ENCODE results near the gene CEP95. TPM values are rescaled to one million over a fixed set of nuclear protein-coding genes. Genes with fewer than 3 reads are reported as not detected.
"Not testable (repeated sequence)": the region's sequence is repeated elsewhere in the genome, so short reads cannot be mapped to it uniquely, and the experiment has no call there.

Gene CEP95
- total RNA-seq, 2 donors from 2014 or later = 45.3 to 63.4 TPM

DNA sequence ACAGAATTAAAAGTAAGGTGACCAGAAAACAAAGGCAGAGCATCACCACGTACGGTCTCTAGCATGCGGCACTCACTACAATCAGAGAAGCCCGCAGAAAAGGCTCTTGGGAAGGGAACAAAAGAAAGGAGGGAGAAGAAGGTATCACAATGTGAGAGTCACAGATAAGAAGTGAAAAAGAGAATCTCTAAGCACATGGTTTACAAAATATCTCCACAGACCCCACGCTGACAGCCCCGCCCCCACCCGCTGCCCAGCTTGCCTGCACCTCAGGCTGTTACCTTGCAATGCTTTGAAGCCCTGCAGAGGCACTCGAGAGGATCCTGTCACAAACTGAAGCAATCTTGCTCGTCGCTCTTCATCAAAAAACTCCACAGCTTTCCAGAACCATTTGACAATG is 40.5 kb downstream of the CEP95 start:
- no peak overlapping the region for H3K27ac Mint-ChIP-seq
- no peak for ATAC-seq (replicated peaks)
- H3K9me3 Mint-ChIP-seq = no peaks in the 10 kb centered on the region
- no peak overlapping the region for H3K4me3 Mint-ChIP-seq
- peaks cover 80% of the 10 kb centered on the region for H3K36me3 Mint-ChIP-seq (ENCODE audit: low read depth)
- H3K27me3 Mint-ChIP-seq = no peaks in the 10 kb centered on the region
- H3K4me1 Mint-ChIP-seq = no peaks in the 10 kb centered on the region

DNA sequence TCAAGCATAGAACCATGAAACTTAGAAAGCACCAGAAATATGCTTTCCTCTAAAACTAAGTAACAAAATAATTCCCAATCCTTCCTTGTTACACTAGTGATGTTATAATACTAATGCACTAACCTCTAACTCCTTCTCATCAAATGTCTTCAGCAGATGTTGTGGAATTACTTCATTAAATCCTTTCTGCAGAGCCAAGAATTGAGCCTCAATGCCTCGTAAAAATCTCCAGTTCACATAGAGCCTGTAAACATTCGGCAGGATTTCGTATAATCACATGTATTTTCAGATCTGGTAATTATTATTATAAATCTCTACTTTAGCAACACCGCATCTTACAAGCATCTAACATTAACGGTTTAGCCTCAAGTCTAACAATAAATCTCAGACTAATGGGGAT is 44.7 kb downstream of the CEP95 start:
- Mint-ChIP-seq H3K4me1 (no peaks in the 10 kb centered on the region), H3K36me3 (ENCODE audit: low read depth) (peaks cover 78% of the 10 kb centered on the region), H3K27ac (no peak overlapping the region), H3K4me3 (no peak overlapping the region), H3K27me3 (no peaks in the 10 kb centered on the region), H3K9me3 (no peaks in the 10 kb centered on the region)
- no peak for ATAC-seq (replicated peaks)

DNA sequence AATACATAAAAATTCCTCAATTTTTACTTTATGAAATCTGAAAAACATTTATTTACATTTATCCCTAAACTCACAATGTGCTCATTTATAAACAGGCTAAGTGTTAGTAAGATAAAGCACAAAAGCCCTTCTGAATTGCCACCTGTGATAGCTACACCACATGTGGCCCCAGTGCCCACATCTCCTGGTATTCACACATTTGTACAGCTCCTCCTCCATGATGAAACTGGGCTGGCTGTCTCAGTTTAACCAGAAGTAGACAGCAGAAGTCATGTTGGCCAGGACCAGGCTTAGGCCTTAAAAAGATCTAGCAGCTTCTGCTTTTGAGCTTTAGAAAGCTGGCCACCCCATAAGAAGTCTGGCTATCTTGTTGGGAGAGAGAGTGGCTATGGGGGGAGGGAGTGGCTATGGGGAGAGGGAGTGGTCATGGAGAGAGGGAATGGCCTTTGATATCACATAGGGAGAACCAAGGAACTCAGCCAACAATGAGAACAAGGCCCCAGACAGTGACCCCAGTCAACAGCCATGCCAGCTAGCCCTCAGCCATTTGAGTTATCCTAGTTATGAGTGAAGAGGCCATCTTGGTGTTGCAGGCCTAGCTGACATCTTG is 47.4 kb downstream of the CEP95 start:
- H3K36me3 Mint-ChIP-seq (ENCODE audit: low read depth) = peaks cover 84% of the 10 kb centered on the region
- no peaks in the 10 kb centered on the region for H3K9me3 Mint-ChIP-seq
- no peak overlapping the region for H3K4me3 Mint-ChIP-seq
- ATAC-seq (replicated peaks) = no peak
- no peaks in the 10 kb centered on the region for H3K27me3 Mint-ChIP-seq
- no peak overlapping the region for H3K27ac Mint-ChIP-seq
- H3K4me1 Mint-ChIP-seq = no peaks in the 10 kb centered on the region

DNA sequence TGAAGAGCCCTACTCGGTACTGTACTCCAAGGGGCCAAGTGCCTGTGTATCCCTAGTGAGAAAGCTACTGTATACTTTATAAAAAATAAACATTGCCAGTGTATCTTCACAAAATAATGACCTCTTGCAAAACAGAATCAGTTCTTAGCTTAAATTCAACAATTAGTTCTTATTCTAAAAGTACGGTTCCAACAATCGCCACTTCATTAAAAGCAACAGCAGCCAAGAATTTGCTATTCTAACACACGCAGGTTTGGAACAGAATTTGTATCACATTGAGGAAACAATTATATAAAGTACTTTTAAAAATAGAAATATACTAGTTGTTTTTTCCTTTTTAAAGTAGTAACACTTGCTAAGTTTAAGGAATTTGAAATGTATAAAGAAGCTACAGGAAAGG is 48.5 kb downstream of the CEP95 start:
- ATAC-seq (replicated peaks) = no peak
- Mint-ChIP-seq H3K4me1 (no peaks in the 10 kb centered on the region), H3K4me3 (no peak overlapping the region), H3K27me3 (no peaks in the 10 kb centered on the region), H3K36me3 (ENCODE audit: low read depth) (peaks cover 77% of the 10 kb centered on the region), H3K9me3 (no peaks in the 10 kb centered on the region), H3K27ac (peak overlapping the region; percentile 50)

DNA sequence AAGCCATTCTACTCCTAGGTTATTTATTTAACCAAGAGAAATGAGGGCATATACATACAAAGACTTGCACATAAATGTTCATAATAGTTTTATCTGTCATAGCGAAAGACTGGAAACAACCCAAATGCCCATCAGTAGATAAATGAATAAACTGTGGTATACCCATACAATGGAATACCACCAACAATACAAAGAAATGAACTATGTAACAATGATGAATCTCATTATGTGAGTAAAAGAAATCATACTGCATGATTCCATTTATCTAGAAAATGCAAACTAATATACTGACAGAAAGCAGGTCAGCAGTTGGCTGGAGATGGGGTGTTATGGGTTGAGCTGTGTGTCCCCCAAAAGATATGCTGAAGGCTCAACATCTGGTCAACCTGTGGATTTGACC is 57.3 kb downstream of the CEP95 start:
- H3K4me1 Mint-ChIP-seq = peaks cover 7% of the 10 kb centered on the region
- no peaks in the 10 kb centered on the region for H3K27me3 Mint-ChIP-seq
- peak overlapping the region; percentile 4 for H3K4me3 Mint-ChIP-seq
- no peaks in the 10 kb centered on the region for H3K9me3 Mint-ChIP-seq
- peak; percentile 73 for ATAC-seq (replicated peaks)
- peaks cover 55% of the 10 kb centered on the region for H3K36me3 Mint-ChIP-seq (ENCODE audit: low read depth)
- H3K27ac Mint-ChIP-seq = peak overlapping the region; percentile 76

DNA sequence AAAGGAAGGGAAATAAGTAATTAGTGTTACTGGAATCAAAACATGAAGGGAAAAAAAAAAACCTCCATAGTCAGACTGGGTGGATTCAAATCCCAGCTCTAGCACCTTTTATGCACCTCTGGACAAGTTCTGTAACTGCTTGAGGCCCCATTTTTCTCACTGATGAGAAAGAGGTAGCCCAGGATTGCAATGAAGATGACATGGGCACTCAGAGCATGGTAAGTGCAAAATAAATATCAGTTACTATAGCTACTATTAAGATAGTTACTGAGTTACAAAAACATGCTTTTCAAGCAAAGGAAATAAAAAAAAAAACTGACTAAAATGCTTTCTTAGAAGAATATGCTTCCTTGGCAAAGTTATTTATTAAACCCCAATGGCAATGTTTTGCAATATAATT is 58.8 kb downstream of the CEP95 start:
- H3K4me3 Mint-ChIP-seq = no peak overlapping the region
- H3K27me3 Mint-ChIP-seq = no peaks in the 10 kb centered on the region
- no peaks in the 10 kb centered on the region for H3K9me3 Mint-ChIP-seq
- no peak overlapping the region for H3K27ac Mint-ChIP-seq
- peaks cover 54% of the 10 kb centered on the region for H3K36me3 Mint-ChIP-seq (ENCODE audit: low read depth)
- ATAC-seq (replicated peaks) = no peak
- H3K4me1 Mint-ChIP-seq = peaks cover 7% of the 10 kb centered on the region

DNA sequence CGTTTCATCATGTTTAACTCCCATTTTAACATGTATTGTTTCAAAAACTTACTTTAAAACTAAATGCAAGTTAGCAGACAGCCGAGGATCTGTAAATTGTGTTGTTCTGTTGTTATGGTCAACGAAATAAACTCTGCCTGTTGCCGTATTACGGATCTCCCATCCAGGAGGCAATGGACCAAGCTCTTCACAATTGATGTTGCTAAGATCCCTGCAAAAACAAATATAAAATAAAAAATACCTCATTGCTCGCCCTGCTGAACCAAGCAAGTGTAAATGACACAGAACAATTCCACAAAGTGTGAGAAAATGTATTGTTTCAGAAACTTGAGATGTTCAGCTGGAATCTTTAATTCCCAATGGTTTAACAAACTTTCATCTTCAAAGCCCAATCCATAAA is 65.0 kb downstream of the CEP95 start:
- Mint-ChIP-seq H3K27me3 (no peaks in the 10 kb centered on the region), H3K9me3 (no peaks in the 10 kb centered on the region), H3K4me1 (peaks cover 13% of the 10 kb centered on the region), H3K27ac (no peak overlapping the region), H3K36me3 (ENCODE audit: low read depth) (peaks cover 27% of the 10 kb centered on the region), H3K4me3 (no peak overlapping the region)
- no peak for ATAC-seq (replicated peaks)

DNA sequence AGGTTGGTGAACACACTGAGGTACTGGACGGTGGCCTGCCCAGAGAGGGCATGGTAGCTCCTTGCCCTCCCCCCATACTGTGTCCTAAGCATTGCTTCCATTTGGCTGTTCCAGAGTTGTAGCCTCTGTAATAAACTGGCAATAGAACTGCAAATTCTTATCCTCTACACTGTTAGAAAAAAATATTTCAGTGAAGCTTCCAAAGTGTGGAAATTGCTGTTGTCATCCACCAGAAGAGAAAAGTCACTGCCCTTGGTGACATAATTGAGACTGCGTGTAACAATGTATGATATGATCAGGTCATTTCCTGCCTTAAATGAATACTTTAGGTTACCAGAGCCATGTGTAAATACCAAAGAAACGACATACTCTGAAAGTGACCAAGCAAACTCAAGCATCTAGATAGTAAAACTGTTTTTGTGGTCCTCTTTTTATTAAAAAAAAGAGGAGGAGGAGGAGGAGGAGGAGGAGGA is 65.9 kb downstream of the CEP95 start:
- H3K4me3 Mint-ChIP-seq = peak overlapping the region; percentile 73
- H3K27ac Mint-ChIP-seq = peak overlapping the region; percentile 94

DNA sequence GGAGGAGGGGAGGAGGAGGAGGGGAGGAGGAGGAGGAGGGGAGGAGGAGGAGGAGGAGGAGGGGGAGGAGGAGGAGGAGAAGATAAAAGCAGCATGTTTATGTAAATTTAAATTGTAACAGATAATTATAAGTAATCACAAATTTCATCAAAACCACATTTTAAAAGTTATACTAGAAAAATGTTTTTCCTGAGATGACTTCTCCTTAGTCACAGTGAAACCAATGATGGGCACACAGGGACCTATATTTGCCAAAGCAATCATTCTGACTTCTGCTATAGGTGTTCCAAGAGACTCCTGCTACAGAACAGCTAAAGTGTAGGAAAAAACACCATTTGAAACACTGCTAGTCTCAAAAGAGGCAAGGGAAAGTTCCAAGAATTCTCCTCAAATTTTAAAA is 66.4 kb downstream of the CEP95 start:
- Mint-ChIP-seq H3K27ac (peak overlapping the region; percentile 94), H3K27me3 (no peaks in the 10 kb centered on the region), H3K36me3 (ENCODE audit: low read depth) (peaks cover 37% of the 10 kb centered on the region), H3K4me3 (peak overlapping the region; percentile 73), H3K9me3 (no peaks in the 10 kb centered on the region), H3K4me1 (peaks cover 13% of the 10 kb centered on the region)
- ATAC-seq (replicated peaks) = peak; percentile 88

More for the DNA sequence above, 65.9 kb downstream of the CEP95 start:
- peak; percentile 95 for ATAC-seq (replicated peaks)
- H3K9me3 Mint-ChIP-seq = no peaks in the 10 kb centered on the region
- peaks cover 13% of the 10 kb centered on the region for H3K4me1 Mint-ChIP-seq
- H3K27me3 Mint-ChIP-seq = no peaks in the 10 kb centered on the region
- H3K36me3 Mint-ChIP-seq (ENCODE audit: low read depth) = peaks cover 34% of the 10 kb centered on the region

DNA sequence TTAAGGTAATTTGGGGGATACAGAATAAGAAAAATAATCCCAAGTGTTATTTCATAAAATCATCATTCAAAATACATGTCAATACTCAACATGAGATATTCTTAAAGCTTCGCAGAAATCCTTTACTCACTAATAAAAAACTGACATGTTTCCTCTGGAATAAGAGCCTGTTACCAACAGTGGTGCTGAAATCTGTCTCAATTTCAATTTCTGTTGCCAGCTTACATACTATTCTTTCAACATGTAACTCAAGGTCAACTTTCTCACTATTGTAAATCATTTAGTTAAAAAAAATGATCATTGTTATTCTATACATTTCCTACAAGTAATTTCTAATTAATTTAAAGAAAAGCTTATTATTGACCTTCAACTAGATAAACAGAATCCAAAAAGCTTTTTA is 67.9 kb downstream of the CEP95 start:
- Mint-ChIP-seq H3K4me1 (peaks cover 17% of the 10 kb centered on the region), H3K36me3 (ENCODE audit: low read depth) (peaks cover 36% of the 10 kb centered on the region), H3K4me3 (no peak overlapping the region), H3K27me3 (no peaks in the 10 kb centered on the region), H3K27ac (peak overlapping the region; percentile 94), H3K9me3 (no peaks in the 10 kb centered on the region)
- no peak for ATAC-seq (replicated peaks)

DNA sequence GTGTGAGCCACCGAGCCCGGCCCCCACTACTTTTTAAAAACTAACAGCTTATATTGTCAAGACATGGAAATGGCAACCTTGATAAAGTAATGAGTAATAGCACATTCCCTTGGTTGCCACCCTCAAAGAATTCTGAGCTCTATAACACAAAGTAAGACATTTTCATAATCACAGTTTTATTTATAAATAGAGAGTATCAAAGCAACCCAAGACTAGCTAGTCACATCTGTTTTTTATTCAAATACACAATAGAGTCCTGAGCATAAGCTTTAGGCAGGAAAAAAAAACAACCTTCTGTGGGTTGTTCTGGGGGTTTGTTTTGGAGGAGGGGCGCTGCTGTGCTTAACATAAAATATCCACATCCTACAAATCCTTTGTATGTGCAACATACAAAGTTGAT is 68.7 kb downstream of the CEP95 start:
- H3K27ac Mint-ChIP-seq = no peak overlapping the region
- ATAC-seq (replicated peaks) = no peak
- H3K27me3 Mint-ChIP-seq = no peaks in the 10 kb centered on the region
- no peak overlapping the region for H3K4me3 Mint-ChIP-seq
- peaks cover 43% of the 10 kb centered on the region for H3K36me3 Mint-ChIP-seq (ENCODE audit: low read depth)
- no peaks in the 10 kb centered on the region for H3K9me3 Mint-ChIP-seq
- peaks cover 25% of the 10 kb centered on the region for H3K4me1 Mint-ChIP-seq

DNA sequence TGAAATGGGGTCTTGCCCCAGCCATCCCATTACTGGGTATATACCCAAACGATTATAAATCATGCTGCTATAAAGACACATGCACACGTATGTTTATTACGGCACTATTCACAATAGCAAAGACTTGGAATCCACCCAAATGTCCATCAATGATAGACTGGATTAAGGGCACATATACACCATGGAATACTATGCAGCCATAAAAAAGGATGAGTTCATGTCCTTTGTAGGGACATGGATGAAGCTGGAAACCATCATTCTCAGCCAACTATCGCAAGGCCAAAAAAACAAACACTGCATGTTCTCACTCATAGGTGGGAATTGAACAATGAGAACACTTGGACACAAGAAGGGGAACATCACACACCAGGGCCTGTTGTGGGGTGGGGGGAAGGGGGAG is 70.2 kb downstream of the CEP95 start:
- not testable (repeated sequence) for ATAC-seq (replicated peaks); H3K27ac Mint-ChIP-seq; H3K4me3 Mint-ChIP-seq; H3K9me3 Mint-ChIP-seq; H3K27me3 Mint-ChIP-seq
- Mint-ChIP-seq H3K4me1 (peaks cover 36% of the 10 kb centered on the region), H3K36me3 (ENCODE audit: low read depth) (peaks cover 53% of the 10 kb centered on the region)

DNA sequence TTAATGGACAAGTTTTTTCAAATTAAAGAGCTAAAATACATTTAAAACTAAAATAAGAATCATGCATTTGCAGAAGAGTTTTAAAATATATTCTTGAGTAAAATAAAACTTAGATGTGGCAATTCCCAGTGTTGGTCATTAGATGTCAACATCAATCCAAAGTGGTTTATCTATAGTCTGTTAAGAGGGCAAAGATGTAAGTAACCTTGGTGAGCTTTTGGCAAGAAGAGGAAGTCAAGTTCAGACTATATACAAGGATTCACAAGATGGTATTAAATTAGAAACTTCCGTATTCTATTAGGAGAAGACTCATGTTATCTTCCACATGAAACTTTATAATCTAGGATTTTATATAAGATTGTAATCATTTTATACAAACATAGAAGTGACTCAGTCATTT is 73.1 kb downstream of the CEP95 start:
- H3K4me1 Mint-ChIP-seq = peaks cover 24% of the 10 kb centered on the region
- H3K4me3 Mint-ChIP-seq = peak overlapping the region; percentile 74
- no peaks in the 10 kb centered on the region for H3K9me3 Mint-ChIP-seq
- ATAC-seq (replicated peaks) = no peak
- no peaks in the 10 kb centered on the region for H3K27me3 Mint-ChIP-seq
- peaks cover 64% of the 10 kb centered on the region for H3K36me3 Mint-ChIP-seq (ENCODE audit: low read depth)
- H3K27ac Mint-ChIP-seq = peak overlapping the region; percentile 95

DNA sequence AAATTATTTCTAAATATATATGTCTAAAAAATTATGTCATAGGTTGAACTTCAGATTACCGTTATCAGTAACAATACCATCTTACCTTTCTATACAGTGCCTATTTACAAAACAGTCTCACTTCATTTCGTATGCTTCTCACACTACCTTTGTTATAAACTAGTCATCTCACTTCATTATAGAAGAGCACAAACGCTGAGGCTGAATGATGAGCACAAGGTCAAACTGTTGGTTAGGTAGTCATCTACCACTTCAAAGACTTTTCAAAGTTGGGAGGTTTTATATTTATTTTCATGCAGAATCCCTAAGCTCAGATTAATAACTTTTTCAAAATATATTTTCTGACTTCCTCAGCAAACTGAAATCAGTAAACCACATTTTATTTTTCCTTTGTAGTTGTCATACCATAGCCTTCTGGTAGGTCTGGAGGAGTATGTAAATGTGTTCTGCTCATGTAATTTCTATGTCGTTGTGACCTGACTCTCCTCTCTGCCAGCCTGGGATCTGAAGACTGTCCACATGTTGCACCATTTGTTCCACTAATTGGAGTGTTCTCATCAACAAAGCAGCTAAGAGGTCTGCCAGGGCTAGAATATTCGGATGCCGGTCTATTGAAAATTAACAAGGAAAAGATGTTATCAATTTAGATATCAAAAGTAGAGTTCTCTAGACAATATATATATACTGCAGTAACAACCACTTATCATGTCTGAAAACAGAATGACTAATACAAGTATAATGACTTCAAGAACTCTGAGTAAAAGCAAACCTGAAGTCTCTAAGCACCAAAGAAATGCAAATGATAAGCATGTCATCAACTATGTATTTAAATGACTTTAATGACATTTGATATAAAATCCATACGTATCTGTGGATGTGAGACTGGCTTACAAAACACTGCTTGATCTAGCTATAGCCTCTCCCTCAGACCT is 73.9 kb downstream of the CEP95 start:
- Mint-ChIP-seq H3K27me3 (no peaks in the 10 kb centered on the region), H3K9me3 (no peaks in the 10 kb centered on the region), H3K4me1 (peaks cover 24% of the 10 kb centered on the region), H3K27ac (peak overlapping the region; percentile 95), H3K36me3 (ENCODE audit: low read depth) (peaks cover 64% of the 10 kb centered on the region), H3K4me3 (peak overlapping the region; percentile 74)
- peak; percentile 91 for ATAC-seq (replicated peaks)

DNA sequence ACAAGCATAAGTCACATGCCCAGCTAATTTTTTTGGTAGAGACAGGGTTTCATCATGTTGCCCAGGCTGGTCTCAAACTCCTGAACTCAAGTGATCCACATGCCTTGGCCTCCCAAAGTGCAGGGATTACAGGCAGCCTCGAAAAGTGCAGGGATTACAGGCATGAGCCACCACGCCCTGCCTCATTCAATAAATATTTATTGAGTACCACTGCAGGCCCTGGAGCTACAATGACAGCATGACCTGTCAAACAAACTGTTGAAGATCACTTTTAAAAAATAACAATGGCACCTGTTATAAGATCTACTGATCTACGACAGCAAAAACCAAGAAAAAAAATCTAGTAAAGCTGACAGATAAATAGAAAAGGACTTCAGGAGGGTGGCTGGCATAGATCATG is 76.3 kb downstream of the CEP95 start:
- H3K27ac Mint-ChIP-seq = no peak overlapping the region
- no peak for ATAC-seq (replicated peaks)

More for the DNA sequence above, 76.3 kb downstream of the CEP95 start:
- Mint-ChIP-seq H3K36me3 (ENCODE audit: low read depth) (peaks cover 53% of the 10 kb centered on the region), H3K4me3 (no peak overlapping the region), H3K9me3 (no peaks in the 10 kb centered on the region), H3K27me3 (no peaks in the 10 kb centered on the region), H3K4me1 (peaks cover 24% of the 10 kb centered on the region)
